SK-N-SH treated with all-trans-retinoic acid at 6 μM for 48 hours (cell line): ENCODE measurements around the gene CTRB1.

ENCODE experiments used
- ATAC-seq: fragments of 200-7000 bp; cut with Tn5 transposase; 3 replicates; pipeline ENCODE4 v1.9.1; 2020; ENCODE audit warnings: mild to moderate bottlenecking, moderate library complexity
- ARNTL ChIP-seq: fragments of 450-650 bp; formaldehyde crosslinking; IDR thresholded peaks from 2 replicates; pipeline ENCODE4 v1.5.0; 2020; ENCODE audit warnings: low read depth, mild to moderate bottlenecking, moderate library complexity, borderline replicate concordance
- BACH2 ChIP-seq: fragments of 250-450 bp; sonication (Bioruptor Pico); IDR thresholded peaks from 2 replicates; pipeline ENCODE4 v1.9.0; 2021; ENCODE audit warnings: mild to moderate bottlenecking, borderline replicate concordance
- CREB5 ChIP-seq: fragments of 250-450 bp; sonication (Bioruptor Pico); IDR thresholded peaks from 2 replicates; pipeline ENCODE4 v1.5.1; 2020; ENCODE audit warnings: low read depth, mild to moderate bottlenecking, moderate library complexity
- CSDC2 ChIP-seq: fragments of 250-450 bp; sonication (Bioruptor Pico); IDR thresholded peaks from 2 replicates; pipeline ENCODE4 v1.5.0; 2020; ENCODE audit warnings: mild to moderate bottlenecking, moderate library complexity
- CSRNP3 ChIP-seq: fragments of 250-450 bp; sonication (Bioruptor Pico); IDR thresholded peaks from 2 replicates; pipeline ENCODE4 v1.5.1; 2021; ENCODE audit warnings: mild to moderate bottlenecking, moderate library complexity
- ESRRG ChIP-seq: fragments of 250-450 bp; sonication (Bioruptor Pico); IDR thresholded peaks from 2 replicates; pipeline ENCODE4 v1.6.1; 2021; ENCODE audit warnings: mild to moderate bottlenecking
- GLIS3 ChIP-seq: fragments of 250-450 bp; sonication (Bioruptor Pico); IDR thresholded peaks from 2 replicates; pipeline ENCODE4 v1.5.0; 2020; ENCODE audit warnings: mild to moderate bottlenecking, moderate library complexity
- ISL1 ChIP-seq: fragments of 250-450 bp; sonication (Bioruptor Pico); IDR thresholded peaks from 2 replicates; pipeline ENCODE4 v2.1.2; 2022; ENCODE audit warnings: mild to moderate bottlenecking, moderate library complexity
- OSR1 ChIP-seq: fragments of 250-450 bp; sonication (Bioruptor Pico); IDR thresholded peaks from 2 replicates; pipeline ENCODE4 v1.8.0; 2022; ENCODE audit warnings: moderate library complexity, mild to moderate bottlenecking, inconsistent platforms
- POU6F1 ChIP-seq: fragments of 250-450 bp; sonication (Bioruptor Pico); IDR thresholded peaks from 2 replicates; pipeline ENCODE4 v1.8.0; 2021; ENCODE audit warnings: low read depth, mild to moderate bottlenecking, moderate library complexity, borderline replicate concordance
- PPARA ChIP-seq: fragments of 250-450 bp; sonication (Bioruptor Pico); IDR thresholded peaks from 2 replicates; pipeline ENCODE4 v1.5.0; 2020; ENCODE audit warnings: mild to moderate bottlenecking, borderline replicate concordance
- RARB ChIP-seq: fragments of 250-450 bp; sonication (Bioruptor Pico); IDR thresholded peaks from 2 replicates; pipeline ENCODE4 v1.8.0; 2021; ENCODE audit warnings: mild to moderate bottlenecking, moderate library complexity
- SNAI2 ChIP-seq: fragments of 250-450 bp; sonication (Bioruptor Pico); IDR thresholded peaks from 2 replicates; pipeline ENCODE4 v1.5.0; 2020; ENCODE audit warnings: mild to moderate bottlenecking, moderate library complexity
- TCF4 ChIP-seq: fragments of 250-450 bp; sonication (Bioruptor Pico); IDR thresholded peaks from 2 replicates; pipeline ENCODE4 v1.8.0; 2021; ENCODE audit warnings: mild to moderate bottlenecking, moderate library complexity, borderline replicate concordance
- TOX ChIP-seq: fragments of 250-450 bp; sonication (Bioruptor Pico); IDR thresholded peaks from 2 replicates; pipeline ENCODE4 v1.8.0; 2021; ENCODE audit warnings: mild to moderate bottlenecking, moderate library complexity, borderline replicate concordance
- TSHZ2 ChIP-seq: fragments of 250-450 bp; sonication (Bioruptor Pico); IDR thresholded peaks from 2 replicates; pipeline ENCODE4 v1.5.0; 2020; ENCODE audit warnings: mild to moderate bottlenecking, moderate library complexity
- ZC3H10 ChIP-seq: fragments of 250-450 bp; sonication (Bioruptor Pico); IDR thresholded peaks from 2 replicates; pipeline ENCODE4 v1.5.1; 2021; ENCODE audit warnings: mild to moderate bottlenecking, moderate library complexity
- ZFP3 ChIP-seq: fragments of 250-450 bp; sonication (Bioruptor Pico); IDR thresholded peaks from 2 replicates; pipeline ENCODE4 v1.5.0; 2020; ENCODE audit warnings: mild to moderate bottlenecking, moderate library complexity
- ZNF565 ChIP-seq: fragments of 450-650 bp; formaldehyde crosslinking; conservative IDR thresholded peaks from 2 replicates; pipeline ENCODE4 v1.5.0; 2020; ENCODE audit warnings: low read depth, mild to moderate bottlenecking, moderate library complexity
- ZNF70 ChIP-seq: fragments of 450-650 bp; formaldehyde crosslinking; IDR thresholded peaks from 2 replicates; pipeline ENCODE4 v1.5.0; 2020; ENCODE audit warnings: mild to moderate bottlenecking, moderate library complexity
- ZNF8 ChIP-seq: fragments of 450-650 bp; formaldehyde crosslinking; IDR thresholded peaks from 2 replicates; pipeline ENCODE4 v1.5.0; 2020; ENCODE audit warnings: mild to moderate bottlenecking, moderate library complexity

Gene CTRB1

GRCh38 chr16:75248536-75249380 is 30.0 kb downstream of the CTRB1 start:
- ATAC-seq: no peak
- no peak for TF ChIP-seq ZNF70 (CRISPR knock-in tag)
- TF ChIP-seq RARB: no peak
- TF ChIP-seq POU6F1 (CRISPR knock-in tag): no peak
- no peak for TF ChIP-seq PPARA (CRISPR knock-in tag)
- no peak for TF ChIP-seq BACH2
- TF ChIP-seq ARNTL (CRISPR knock-in tag): no peak
- TF ChIP-seq TSHZ2 (CRISPR knock-in tag): no peak
- no peak for TF ChIP-seq TOX (CRISPR knock-in tag)
- no peak for TF ChIP-seq TCF4
- TF ChIP-seq OSR1 (CRISPR knock-in tag): no peak
- no peak for TF ChIP-seq SNAI2 (CRISPR knock-in tag)
- no peak for TF ChIP-seq ZNF565 (CRISPR knock-in tag)
- TF ChIP-seq ZNF8 (CRISPR knock-in tag): no peak
- no peak for TF ChIP-seq CSRNP3 (CRISPR knock-in tag)
- TF ChIP-seq ZC3H10: no peak
- no peak for TF ChIP-seq CREB5 (CRISPR knock-in tag)
- no peak for TF ChIP-seq ZFP3 (CRISPR knock-in tag)
- no peak for TF ChIP-seq GLIS3 (CRISPR knock-in tag)
- TF ChIP-seq ISL1: no peak

GRCh38 chr16:75249441-75249840 is 30.7 kb downstream of the CTRB1 start:
- no peak for ATAC-seq
- TF ChIP-seq ZFP3 (CRISPR knock-in tag): no peak

- no peak for ATAC-seq
- TF ChIP-seq TSHZ2 (CRISPR knock-in tag): no peak
- TF ChIP-seq ZC3H10: no peak
- TF ChIP-seq TOX (CRISPR knock-in tag): no peak
- TF ChIP-seq ZFP3 (CRISPR knock-in tag): no peak
- TF ChIP-seq ESRRG (CRISPR knock-in tag): no peak
- no peak for TF ChIP-seq OSR1 (CRISPR knock-in tag)
- TF ChIP-seq RARB: no peak
- TF ChIP-seq BACH2: no peak
- TF ChIP-seq CSDC2 (CRISPR knock-in tag): no peak
- TF ChIP-seq ARNTL (CRISPR knock-in tag): no peak
- TF ChIP-seq ZNF70 (CRISPR knock-in tag): no peak
- TF ChIP-seq CSRNP3 (CRISPR knock-in tag): no peak
- no peak for TF ChIP-seq CREB5 (CRISPR knock-in tag)
- TF ChIP-seq GLIS3 (CRISPR knock-in tag): no peak
These were observed 31.5 kb downstream of the CTRB1 start for GRCh38 chr16:75250089-75250808.
